RWPE2 (cell line): Measurements from ENCODE around the gene FBXO44.

Experiments
- ATAC-seq: fragments of 200-7000 bp; cut with Tn5 transposase; 3 replicates; pipeline ENCODE4 v1.9.1; 2021; ENCODE audit warnings: low read depth
- DNase-seq: peaks from one replicate; pipeline ENCODE4 v3.0.0-alpha.2; 2020; ENCODE audit warnings: low spot score
- H3K27ac ChIP-seq: fragments of 450-650 bp; 2 replicates; pipeline ENCODE4 v1.5.1; 2017; ENCODE audit warnings: mild to moderate bottlenecking; ENCODE audit not compliant: poor library complexity, severe bottlenecking
- H3K27me3 ChIP-seq: fragments of 250-450 bp; sonication (Bioruptor Pico); 2 replicates; pipeline ENCODE4 v1.5.1; 2021; ENCODE audit warnings: mild to moderate bottlenecking, moderate library complexity; ENCODE audit not compliant: insufficient read depth, poor library complexity, severe bottlenecking
- H3K36me3 ChIP-seq: fragments of 250-450 bp; sonication (Bioruptor Pico); 2 replicates; pipeline ENCODE4 v1.5.1; 2020; ENCODE audit warnings: low read depth, mild to moderate bottlenecking, moderate library complexity
- H3K4me1 ChIP-seq: fragments of 250-450 bp; sonication (Bioruptor Pico); 2 replicates; pipeline ENCODE4 v1.5.1; 2021; ENCODE audit warnings: mild to moderate bottlenecking, moderate library complexity; ENCODE audit not compliant: insufficient read depth, poor library complexity, severe bottlenecking
- H3K4me3 ChIP-seq: fragments of 250-450 bp; sonication (Bioruptor Pico); 2 replicates; pipeline ENCODE4 v1.5.1; 2021; ENCODE audit warnings: mild to moderate bottlenecking, moderate library complexity; ENCODE audit not compliant: severe bottlenecking
- H3K9me3 ChIP-seq: fragments of 250-450 bp; sonication (Bioruptor Pico); 2 replicates; pipeline ENCODE4 v1.5.1; 2021; ENCODE audit warnings: mild to moderate bottlenecking, moderate library complexity; ENCODE audit not compliant: severe bottlenecking
- CTCF ChIP-seq: fragments of 450-650 bp; IDR thresholded peaks from one replicate; pipeline ENCODE4 v1.5.1; 2017; ENCODE audit warnings: mild to moderate bottlenecking, moderate library complexity; ENCODE audit not compliant: poor library complexity, severe bottlenecking

The FBXO44 gene

GRCh38 chr1:11701551-11701961 lies 46.9 kb downstream of the FBXO44 start:
- H3K4me3 ChIP-seq = no peak overlapping the region
- no peaks in the 10 kb centered on the region for H3K9me3 ChIP-seq
- H3K27ac ChIP-seq = no peak overlapping the region
- H3K27me3 ChIP-seq = no peaks in the 10 kb centered on the region
- H3K4me1 ChIP-seq = no peaks in the 10 kb centered on the region
- no peaks in the 10 kb centered on the region for H3K36me3 ChIP-seq
- no peak for DNase-seq
- no peak; the same call in 2 of the 3 replicates for ATAC-seq
- no peak for TF ChIP-seq CTCF

GRCh38 chr1:11701981-11702803 lies 47.5 kb downstream of the FBXO44 start:
- Histone ChIP-seq H3K27me3 (no peaks in the 10 kb centered on the region), H3K4me1 (no peaks in the 10 kb centered on the region), H3K9me3 (no peaks in the 10 kb centered on the region), H3K4me3 (no peak overlapping the region), H3K36me3 (no peaks in the 10 kb centered on the region), H3K27ac (no peak overlapping the region)
- no peak for ATAC-seq
- no peak for TF ChIP-seq CTCF
- no peak for DNase-seq

- no peaks in the 10 kb centered on the region for H3K4me1 ChIP-seq
- ATAC-seq (no peak), DNase-seq (no peak)
- TF ChIP-seq CTCF = no peak
- no peaks in the 10 kb centered on the region for H3K9me3 ChIP-seq
- no peaks in the 10 kb centered on the region for H3K36me3 ChIP-seq
- no peaks in the 10 kb centered on the region for H3K27me3 ChIP-seq
- no peak overlapping the region for H3K27ac ChIP-seq
- H3K4me3 ChIP-seq = no peak overlapping the region
These were observed 48.9 kb downstream of the FBXO44 start for GRCh38 chr1:11703357-11704193.

GRCh38 chr1:11704194-11704529 lies 49.5 kb downstream of the FBXO44 start:
- ATAC-seq = no peak
- H3K9me3 ChIP-seq = no peaks in the 10 kb centered on the region
- H3K4me1 ChIP-seq = no peaks in the 10 kb centered on the region
- no peak for TF ChIP-seq CTCF
- no peaks in the 10 kb centered on the region for H3K36me3 ChIP-seq
- no peak for DNase-seq
- no peak overlapping the region for H3K27ac ChIP-seq
- H3K4me3 ChIP-seq = no peak overlapping the region
- H3K27me3 ChIP-seq = no peaks in the 10 kb centered on the region
